Karpas-422 (cell line): Measurements from ENCODE around the gene C13orf46. TPM values are rescaled to one million over a fixed set of nuclear protein-coding genes. Genes with fewer than 3 reads are reported as not detected.

ENCODE experiments used
- DNase-seq: peaks from one replicate; pipeline ENCODE4 v3.0.0-alpha.2; 2015
- H2AFZ ChIP-seq: fragments of 200-600 bp; sonication (generic); 2 replicates; pipeline ENCODE4 v1.6.1; 2014; ENCODE audit warnings: antibody characterized with exemption, low read length, mixed read lengths
- H3K27ac ChIP-seq: fragments of 200-600 bp; sonication (generic); 2 replicates; pipeline ENCODE4 v1.5.1; 2014; ENCODE audit warnings: mild to moderate bottlenecking, low read length, moderate library complexity
- H3K27me3 ChIP-seq: fragments of 200-600 bp; sonication (generic); 2 replicates; pipeline ENCODE4 v1.6.1; 2014; ENCODE audit warnings: low read length, mixed read lengths
- H3K36me3 ChIP-seq: fragments of 200-600 bp; sonication (generic); 2 replicates; pipeline ENCODE4 v1.6.1; 2014; ENCODE audit warnings: low read length, mixed read lengths; ENCODE audit not compliant: insufficient read depth
- H3K4me1 ChIP-seq: fragments of 200-600 bp; sonication (generic); 2 replicates; pipeline ENCODE4 v1.6.1; 2014; ENCODE audit warnings: mild to moderate bottlenecking, low read length, mixed read lengths
- H3K4me2 ChIP-seq: fragments of 200-600 bp; sonication (generic); 2 replicates; pipeline ENCODE4 v1.6.1; 2014; ENCODE audit warnings: low read length, low read depth, mild to moderate bottlenecking; ENCODE audit not compliant: poor library complexity, severe bottlenecking
- H3K4me3 ChIP-seq: fragments of 200-600 bp; sonication (generic); 2 replicates; pipeline ENCODE4 v1.5.1; 2014; ENCODE audit warnings: mild to moderate bottlenecking, antibody characterized with exemption, low read length, mixed read lengths
- H3K79me2 ChIP-seq: fragments of 200-600 bp; sonication (generic); 2 replicates; pipeline ENCODE4 v1.6.1; 2014; ENCODE audit warnings: mild to moderate bottlenecking, low read length, mixed read lengths
- H3K9ac ChIP-seq: fragments of 200-600 bp; sonication (generic); 2 replicates; pipeline ENCODE4 v1.6.0; 2014; ENCODE audit warnings: low read length
- H3K9me2 ChIP-seq: fragments of 200-600 bp; sonication (generic), shearing (Covaris generic); replicated peaks from 2 replicates; pipeline ENCODE4 v1.6.0; 2014; ENCODE audit warnings: mild to moderate bottlenecking, low read length, moderate library complexity; ENCODE audit not compliant: insufficient read depth
- H3K9me3 ChIP-seq: fragments of 300-700, 200-600 bp; sonication (generic); 2 replicates; pipeline ENCODE4 v1.6.1; 2014; ENCODE audit warnings: low read length, mixed read lengths
- H4K20me1 ChIP-seq: fragments of 200-600 bp; sonication (generic); 2 replicates; pipeline ENCODE4 v1.6.1; 2014; ENCODE audit warnings: mild to moderate bottlenecking, antibody characterized with exemption, low read length, low read depth; ENCODE audit not compliant: insufficient read depth
- total RNA-seq: library from RNA; depleted of rRNA; stranded (reverse); fragments of >200 nt; shearing (Covaris generic); gene quantifications from 2 replicates; pipeline ENCODE4 v1.2.3, GENCODE V29; 2014; ENCODE audit warnings: low replicate concordance

The C13orf46 gene
- total RNA-seq, 1 experiment from 2014 or later: not detected

- no peak overlapping the region for H3K9ac ChIP-seq
- H3K36me3 ChIP-seq: no peaks in the 10 kb centered on the region
- H2AFZ ChIP-seq: no peak overlapping the region
- H3K4me3 ChIP-seq: no peak overlapping the region
- H3K9me2 ChIP-seq: no peaks in the 10 kb centered on the region
- no peak for DNase-seq
- no peak overlapping the region for H3K4me2 ChIP-seq
- no peaks in the 10 kb centered on the region for H3K4me1 ChIP-seq
- H3K9me3 ChIP-seq: no peaks in the 10 kb centered on the region
- H3K27me3 ChIP-seq: no peaks in the 10 kb centered on the region
- H3K27ac ChIP-seq: no peak overlapping the region
- H4K20me1 ChIP-seq: no peaks in the 10 kb centered on the region
- H3K79me2 ChIP-seq: no peaks in the 10 kb centered on the region
These were observed 24.2 kb upstream of the C13orf46 start for GRCh38 chr13:113997845-113998751.

- H3K36me3 ChIP-seq: no peaks in the 10 kb centered on the region
- no peak for DNase-seq
- H3K4me1 ChIP-seq: no peaks in the 10 kb centered on the region
These were observed 23.3 kb upstream of the C13orf46 start for GRCh38 chr13:113996912-113997745.

GRCh38 chr13:113996081-113996911 lies 22.4 kb upstream of the C13orf46 start:
- H3K4me1 ChIP-seq: no peaks in the 10 kb centered on the region
- H4K20me1 ChIP-seq: no peaks in the 10 kb centered on the region
- H3K4me3 ChIP-seq: no peak overlapping the region
- H3K9me3 ChIP-seq: no peaks in the 10 kb centered on the region
- H3K27me3 ChIP-seq: no peaks in the 10 kb centered on the region
- no peaks in the 10 kb centered on the region for H3K9me2 ChIP-seq
- H3K4me2 ChIP-seq: no peak overlapping the region
- no peaks in the 10 kb centered on the region for H3K79me2 ChIP-seq
- no peak overlapping the region for H3K9ac ChIP-seq
- H2AFZ ChIP-seq: no peak overlapping the region
- no peak for DNase-seq
- H3K36me3 ChIP-seq: no peaks in the 10 kb centered on the region
- no peak overlapping the region for H3K27ac ChIP-seq

More at GRCh38 chr13:113996912-113997745, 23.3 kb upstream of the C13orf46 start:
- Histone ChIP-seq H3K27ac (no peak overlapping the region), H4K20me1 (no peaks in the 10 kb centered on the region), H2AFZ (no peak overlapping the region), H3K9me3 (no peaks in the 10 kb centered on the region), H3K9me2 (no peaks in the 10 kb centered on the region), H3K4me2 (no peak overlapping the region), H3K79me2 (no peaks in the 10 kb centered on the region), H3K9ac (no peak overlapping the region), H3K27me3 (no peaks in the 10 kb centered on the region), H3K4me3 (no peak overlapping the region)

- no peaks in the 10 kb centered on the region for H4K20me1 ChIP-seq
- no peak overlapping the region for H3K4me2 ChIP-seq
- no peaks in the 10 kb centered on the region for H3K9me3 ChIP-seq
- no peaks in the 10 kb centered on the region for H3K9me2 ChIP-seq
- H3K27me3 ChIP-seq: no peaks in the 10 kb centered on the region
- H3K9ac ChIP-seq: no peak overlapping the region
- H3K27ac ChIP-seq: no peak overlapping the region
- H3K4me1 ChIP-seq: no peaks in the 10 kb centered on the region
- no peak overlapping the region for H2AFZ ChIP-seq
- no peaks in the 10 kb centered on the region for H3K79me2 ChIP-seq
- H3K36me3 ChIP-seq: no peaks in the 10 kb centered on the region
- DNase-seq: no peak
- no peak overlapping the region for H3K4me3 ChIP-seq
These were observed 21.2 kb upstream of the C13orf46 start for GRCh38 chr13:113995051-113995601.

GRCh38 chr13:113992276-113993005 lies 18.6 kb upstream of the C13orf46 start:
- Histone ChIP-seq H3K9ac (no peak overlapping the region), H3K4me2 (no peak overlapping the region), H3K27ac (no peak overlapping the region), H3K36me3 (no peaks in the 10 kb centered on the region), H3K4me3 (no peak overlapping the region), H4K20me1 (no peaks in the 10 kb centered on the region), H3K9me2 (no peaks in the 10 kb centered on the region), H3K4me1 (no peaks in the 10 kb centered on the region), H2AFZ (no peak overlapping the region), H3K9me3 (no peaks in the 10 kb centered on the region; the same call in 1 of the 2 replicates), H3K79me2 (no peaks in the 10 kb centered on the region), H3K27me3 (no peaks in the 10 kb centered on the region)
- DNase-seq: no peak

GRCh38 chr13:113991676-113992179 lies 17.9 kb upstream of the C13orf46 start:
- no peaks in the 10 kb centered on the region for H3K36me3 ChIP-seq
- no peaks in the 10 kb centered on the region for H3K79me2 ChIP-seq
- no peak for DNase-seq
- no peak overlapping the region for H2AFZ ChIP-seq
- H3K4me3 ChIP-seq: no peak overlapping the region
- H3K4me2 ChIP-seq: no peak overlapping the region
- no peaks in the 10 kb centered on the region for H3K27me3 ChIP-seq
- H3K27ac ChIP-seq: no peak overlapping the region
- H3K4me1 ChIP-seq: no peaks in the 10 kb centered on the region
- H3K9me3 ChIP-seq: no peaks in the 10 kb centered on the region; the same call in 1 of the 2 replicates
- H4K20me1 ChIP-seq: no peaks in the 10 kb centered on the region
- no peak overlapping the region for H3K9ac ChIP-seq
- H3K9me2 ChIP-seq: no peaks in the 10 kb centered on the region

GRCh38 chr13:113991191-113991669 lies 17.4 kb upstream of the C13orf46 start:
- Histone ChIP-seq H3K4me3 (no peak overlapping the region), H3K9me3 (no peaks in the 10 kb centered on the region; the same call in 1 of the 2 replicates), H3K36me3 (no peaks in the 10 kb centered on the region), H3K27ac (no peak overlapping the region), H3K79me2 (no peaks in the 10 kb centered on the region), H3K9me2 (no peaks in the 10 kb centered on the region), H2AFZ (no peak overlapping the region), H3K27me3 (no peaks in the 10 kb centered on the region), H3K9ac (no peak overlapping the region), H3K4me1 (no peaks in the 10 kb centered on the region), H3K4me2 (no peak overlapping the region), H4K20me1 (no peaks in the 10 kb centered on the region)
- DNase-seq: no peak
